SJSA1 (cell line): ENCODE measurements around the gene CD2AP. TPM values are rescaled to one million over a fixed set of nuclear protein-coding genes. Genes with fewer than 3 reads are reported as not detected.

Experiments used
- DNase-seq, 2 experiments: peaks; one replicate each; pipeline ENCODE4 v3.0.0-alpha.2; 2015 to 2020; ENCODE audit warnings: low spot score in 2 of 2, low read depth in 1 of 2
- H3K27ac ChIP-seq: fragments of 250-450 bp; sonication (Bioruptor Pico); 2 replicates; pipeline ENCODE4 v1.5.1; 2020; ENCODE audit warnings: mild to moderate bottlenecking, moderate library complexity
- H3K27me3 ChIP-seq: fragments of 250-450 bp; sonication (Bioruptor Pico); replicated peaks from 2 replicates; pipeline ENCODE4 v1.5.1; 2020; ENCODE audit warnings: mild to moderate bottlenecking, moderate library complexity
- H3K36me3 ChIP-seq: fragments of 250-450 bp; sonication (Bioruptor Pico); 2 replicates; pipeline ENCODE4 v1.5.1; 2020; ENCODE audit warnings: mild to moderate bottlenecking
- H3K4me1 ChIP-seq: fragments of 250-450 bp; sonication (Bioruptor Pico); replicated peaks from 2 replicates; pipeline ENCODE4 v1.6.1; 2021; ENCODE audit warnings: mild to moderate bottlenecking
- H3K4me3 ChIP-seq: fragments of 250-450 bp; sonication (Bioruptor Pico); 2 replicates; pipeline ENCODE4 v1.5.1; 2020; ENCODE audit warnings: mild to moderate bottlenecking
- H3K9me3 ChIP-seq: fragments of 250-450 bp; sonication (Bioruptor Pico); replicated peaks from 2 replicates; pipeline ENCODE4 v1.5.1; 2020; ENCODE audit warnings: mild to moderate bottlenecking
- total RNA-seq: library from RNA; depleted of rRNA; stranded (reverse); fragments of >200 nt; shearing (Covaris generic); gene quantifications from 2 replicates; pipeline ENCODE4 v1.2.3, GENCODE V29; 2014; rRNA removed

The CD2AP gene
- total RNA-seq, 1 experiment from 2014 or later, result 28.9 TPM

DNA sequence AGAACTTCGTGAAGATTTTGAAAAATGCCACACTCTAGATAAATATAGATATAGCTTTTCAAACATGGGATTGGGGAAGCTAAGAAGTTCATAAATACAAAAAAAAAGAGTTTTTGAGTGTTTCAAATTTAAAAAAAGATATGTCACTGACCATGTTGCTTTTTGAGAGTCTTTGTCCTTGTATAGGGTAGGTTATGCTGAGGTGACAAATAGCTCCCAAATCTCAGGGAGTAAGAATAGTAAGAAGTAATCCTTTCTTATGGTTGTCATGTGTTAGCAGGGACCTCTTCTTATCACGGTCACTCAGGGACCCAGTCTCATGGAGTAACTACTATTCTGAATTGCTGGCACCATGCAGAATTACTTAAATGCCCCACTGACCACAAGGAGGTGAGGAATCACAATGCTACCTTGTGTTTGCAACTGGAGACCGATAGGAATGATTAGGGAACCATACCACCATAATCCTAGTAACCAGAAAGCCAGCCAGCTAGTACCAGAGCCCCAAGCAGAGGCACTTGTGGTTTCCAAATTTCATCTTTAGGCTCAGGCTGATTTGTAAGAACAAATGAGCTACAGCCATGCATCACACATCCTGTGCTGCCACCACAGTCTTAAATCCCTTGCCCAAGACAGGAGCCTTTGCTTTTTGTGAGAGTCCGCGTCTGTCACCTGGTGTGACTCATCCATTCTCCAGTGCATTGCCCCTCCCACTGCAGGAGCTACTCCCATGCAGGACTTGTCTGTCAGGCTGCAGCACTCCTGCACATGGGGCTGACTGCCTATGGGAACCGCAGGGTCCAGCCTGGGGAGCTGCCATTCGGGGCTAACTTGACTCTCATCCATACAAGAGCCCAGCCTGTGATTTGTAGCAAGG, 178.4 kb downstream of the CD2AP start:
- Histone ChIP-seq H3K27me3 (no peaks in the 10 kb centered on the region), H3K4me3 (no peak overlapping the region), H3K36me3 (no peaks in the 10 kb centered on the region), H3K27ac (no peak overlapping the region), H3K9me3 (no peaks in the 10 kb centered on the region), H3K4me1 (no peaks in the 10 kb centered on the region)
- DNase-seq, result peak; percentile 7 to 45

DNA sequence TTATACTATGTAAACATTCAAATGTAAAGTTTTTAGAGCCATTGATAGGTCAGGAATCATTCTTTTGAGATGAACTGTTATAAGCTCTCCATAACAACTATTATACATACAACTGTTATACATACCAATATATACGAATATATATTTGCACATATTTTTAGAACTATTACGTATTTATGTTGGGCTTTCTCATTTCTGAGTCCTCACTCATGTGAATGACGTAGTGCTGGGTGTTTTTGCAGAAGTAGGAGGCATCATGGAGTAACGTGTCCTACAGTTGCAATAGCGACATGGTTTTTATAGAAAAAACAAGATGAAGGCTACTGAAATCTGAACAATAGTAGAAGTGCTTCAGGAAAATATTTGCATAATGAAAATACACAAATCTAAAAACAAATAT, 184.4 kb downstream of the CD2AP start:
- Histone ChIP-seq H3K9me3 (no peaks in the 10 kb centered on the region), H3K4me3 (no peak overlapping the region), H3K36me3 (no peaks in the 10 kb centered on the region), H3K27ac (no peak overlapping the region), H3K4me1 (no peaks in the 10 kb centered on the region), H3K27me3 (no peaks in the 10 kb centered on the region)
- no peak for DNase-seq

DNA sequence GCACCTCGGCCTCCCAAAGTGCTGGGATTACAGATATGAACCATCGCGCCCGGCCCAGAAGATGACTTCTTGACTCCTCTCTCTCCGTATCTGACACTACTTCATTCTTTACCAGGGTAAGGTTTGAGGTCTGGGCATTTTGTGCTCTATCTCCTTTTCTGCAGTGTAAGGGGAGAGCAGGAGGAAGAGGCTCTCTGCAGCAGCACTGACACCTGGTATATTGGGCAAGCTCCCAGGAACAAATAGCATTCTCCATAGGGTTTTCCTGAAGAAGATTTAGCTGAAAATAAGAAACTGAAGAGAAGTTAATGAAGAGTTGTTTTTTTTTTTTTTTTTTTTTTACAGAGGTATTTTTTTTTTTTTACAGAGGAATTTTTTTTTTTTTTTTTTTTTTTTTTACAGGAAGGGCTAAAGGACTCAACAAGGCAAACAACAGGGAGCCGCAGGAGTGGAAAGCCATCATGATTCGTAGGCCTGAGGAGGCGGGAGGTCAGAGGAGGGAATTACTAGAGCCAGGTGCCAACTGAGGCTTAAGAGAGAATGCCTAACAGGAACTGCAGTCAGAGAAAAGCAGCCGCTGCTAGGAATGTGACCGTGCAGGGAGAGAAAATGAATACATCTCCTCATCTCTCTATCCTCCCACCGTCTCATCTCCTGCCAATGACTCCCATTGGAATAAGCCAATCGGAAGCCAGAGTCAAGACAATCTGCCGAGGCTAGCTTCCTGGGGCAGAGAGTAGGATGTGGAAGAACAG, 186.1 kb downstream of the CD2AP start:
- no peaks in the 10 kb centered on the region for H3K27me3 ChIP-seq
- no peak overlapping the region for H3K27ac ChIP-seq
- no peaks in the 10 kb centered on the region for H3K9me3 ChIP-seq
- DNase-seq, result no peak
- no peak overlapping the region for H3K4me3 ChIP-seq
- no peaks in the 10 kb centered on the region for H3K4me1 ChIP-seq
- no peaks in the 10 kb centered on the region for H3K36me3 ChIP-seq

DNA sequence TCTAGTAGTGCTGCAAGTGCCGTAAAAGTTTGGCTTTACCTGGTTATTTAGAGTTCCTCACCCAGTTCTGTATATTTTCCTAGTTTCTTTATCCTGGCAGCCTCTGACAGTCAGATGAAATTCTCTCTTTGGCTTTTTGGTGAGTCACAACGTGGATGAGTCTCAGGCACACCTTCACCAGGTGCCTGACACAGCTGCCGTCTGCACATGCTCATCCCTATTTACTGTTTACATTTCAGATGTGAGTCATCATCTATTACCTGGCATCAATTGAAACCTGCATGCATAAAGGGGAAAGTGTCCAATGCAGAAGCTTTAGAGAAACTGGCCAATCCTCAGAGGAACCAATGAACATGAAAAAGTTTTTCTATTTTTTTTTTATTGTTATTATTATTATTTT, 187.5 kb downstream of the CD2AP start:
- H3K36me3 ChIP-seq, result no peaks in the 10 kb centered on the region
- no peak overlapping the region for H3K4me3 ChIP-seq
- no peak for DNase-seq
- no peaks in the 10 kb centered on the region for H3K4me1 ChIP-seq
- H3K9me3 ChIP-seq, result no peaks in the 10 kb centered on the region
- no peaks in the 10 kb centered on the region for H3K27me3 ChIP-seq
- no peak overlapping the region for H3K27ac ChIP-seq

DNA sequence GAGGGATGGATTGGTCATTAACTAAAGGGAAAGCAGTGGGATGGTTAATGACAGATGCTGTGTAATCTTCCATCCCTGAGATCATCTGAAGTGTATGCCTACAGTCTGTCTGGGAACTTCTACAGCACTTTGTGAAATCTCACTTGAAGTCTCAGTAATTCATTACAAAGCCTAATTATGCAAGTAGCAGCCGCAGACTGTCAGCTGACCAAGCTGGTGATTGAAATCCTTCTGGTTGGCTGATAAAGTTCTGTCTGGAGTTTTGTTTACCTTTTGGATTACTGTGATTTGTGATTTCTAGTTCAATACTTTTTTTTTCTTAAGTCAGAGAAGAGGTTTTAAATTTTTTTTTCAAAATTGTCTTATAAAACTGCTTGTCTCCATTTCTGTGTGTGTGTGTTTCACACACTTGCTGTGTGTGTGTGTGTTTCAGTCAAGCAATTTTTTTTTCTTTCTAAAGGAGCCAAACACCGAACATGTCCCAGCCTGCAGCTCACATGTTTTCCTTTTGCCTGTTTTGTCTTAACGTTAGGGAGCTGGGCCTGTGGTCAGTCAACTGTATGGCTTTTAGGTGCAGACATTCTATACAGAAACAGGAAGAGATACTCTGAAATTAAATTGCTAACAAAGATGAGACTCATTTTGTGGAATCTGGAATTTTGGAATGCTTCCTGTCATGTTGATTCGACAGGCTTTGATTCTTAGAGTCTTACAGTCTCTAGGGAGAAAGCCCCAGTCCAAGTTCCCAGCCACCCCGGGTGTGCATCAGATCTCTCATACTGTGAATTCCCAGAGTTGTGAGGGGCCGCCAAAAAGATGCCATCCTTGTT, 192.3 kb downstream of the CD2AP start:
- Histone ChIP-seq H3K4me3 (no peak overlapping the region), H3K4me1 (no peaks in the 10 kb centered on the region), H3K27ac (no peak overlapping the region), H3K9me3 (no peaks in the 10 kb centered on the region), H3K27me3 (no peaks in the 10 kb centered on the region), H3K36me3 (no peaks in the 10 kb centered on the region)
- no peak for DNase-seq

DNA sequence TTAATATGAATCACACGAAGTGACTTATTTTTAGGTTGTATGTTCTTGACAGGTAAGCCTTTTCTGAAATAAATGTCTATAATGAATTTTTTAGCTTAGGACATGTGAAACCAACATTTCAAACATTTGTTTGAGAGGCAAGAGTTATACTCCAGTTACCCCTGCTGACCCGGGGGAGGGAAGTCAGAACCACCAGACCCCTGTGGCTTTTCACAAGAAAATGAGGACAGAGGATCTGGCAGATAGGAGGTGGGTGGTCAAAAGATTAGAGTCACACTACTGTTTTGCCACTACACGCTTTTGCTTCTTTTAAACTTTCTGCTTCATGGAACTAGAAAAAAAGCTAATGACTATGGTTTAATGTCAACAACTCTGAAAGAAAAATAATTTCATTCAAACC, 193.3 kb downstream of the CD2AP start:
- no peak for DNase-seq
- no peaks in the 10 kb centered on the region for H3K9me3 ChIP-seq
- no peak overlapping the region for H3K27ac ChIP-seq
- no peaks in the 10 kb centered on the region for H3K36me3 ChIP-seq
- H3K27me3 ChIP-seq, result no peaks in the 10 kb centered on the region
- H3K4me1 ChIP-seq, result no peaks in the 10 kb centered on the region
- no peak overlapping the region for H3K4me3 ChIP-seq

DNA sequence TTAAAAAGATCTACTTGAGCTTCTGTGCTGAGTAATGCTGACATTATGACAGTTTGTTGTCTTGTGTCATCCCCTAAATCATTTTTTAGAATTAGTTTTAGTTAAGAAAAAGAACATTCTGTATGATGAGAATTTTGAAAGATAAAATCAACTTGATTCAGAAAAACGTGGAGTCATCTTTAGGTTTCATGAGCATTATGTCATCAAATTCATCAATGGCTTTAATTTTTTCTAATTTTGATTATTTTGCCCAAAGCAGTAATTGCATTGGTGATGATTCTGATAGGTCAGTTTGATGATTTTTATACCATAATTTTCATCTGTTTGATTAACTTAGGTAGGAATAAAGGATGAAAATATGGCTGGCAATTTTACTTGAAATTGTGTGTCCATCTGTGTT, 194.2 kb downstream of the CD2AP start:
- Histone ChIP-seq H3K27ac (no peak overlapping the region), H3K4me1 (no peaks in the 10 kb centered on the region), H3K36me3 (no peaks in the 10 kb centered on the region), H3K9me3 (no peaks in the 10 kb centered on the region), H3K27me3 (no peaks in the 10 kb centered on the region), H3K4me3 (no peak overlapping the region)
- DNase-seq, result no peak

DNA sequence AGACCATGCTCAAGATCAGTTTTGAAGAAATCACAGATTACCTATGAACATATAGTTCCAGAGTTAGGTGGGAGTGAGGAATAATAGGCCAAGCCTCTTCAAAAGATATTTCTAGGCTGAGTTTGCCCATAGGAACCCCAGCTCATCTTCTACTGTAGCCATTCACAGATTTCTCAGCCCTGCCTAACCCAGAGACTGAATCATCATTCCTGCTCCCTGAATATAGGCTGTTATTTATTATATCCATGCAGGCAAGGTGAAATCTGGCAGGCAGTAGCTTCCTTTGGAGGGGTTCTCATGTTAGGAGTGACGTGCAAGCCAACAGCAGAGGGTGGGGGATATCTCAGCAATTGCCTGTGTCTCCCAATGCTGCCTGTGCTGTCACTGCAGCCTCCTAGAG, 195.2 kb downstream of the CD2AP start:
- Histone ChIP-seq H3K36me3 (no peaks in the 10 kb centered on the region), H3K27me3 (no peaks in the 10 kb centered on the region), H3K9me3 (no peaks in the 10 kb centered on the region), H3K27ac (no peak overlapping the region), H3K4me3 (no peak overlapping the region), H3K4me1 (no peaks in the 10 kb centered on the region)
- DNase-seq, result no peak

DNA sequence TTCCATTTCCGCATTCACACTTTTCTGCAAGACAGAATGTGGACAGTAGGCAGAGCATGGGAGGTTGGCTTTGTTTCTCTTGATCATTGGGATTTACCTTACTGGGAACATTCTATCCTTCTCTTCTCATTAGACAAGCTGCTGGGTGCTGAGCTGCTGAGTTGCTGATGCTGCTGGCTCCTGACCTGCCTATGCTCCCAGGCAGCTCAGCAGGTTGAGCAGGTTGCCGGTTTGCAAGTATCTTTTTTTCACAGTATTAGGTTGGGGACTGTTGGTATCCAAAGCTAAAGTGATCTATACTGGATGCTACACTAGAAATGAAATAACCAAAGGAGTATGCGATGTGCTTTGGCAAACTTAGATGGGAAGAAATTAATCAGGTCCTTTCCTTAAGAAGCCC, 197.1 kb downstream of the CD2AP start:
- H3K27me3 ChIP-seq, result no peaks in the 10 kb centered on the region
- no peak for DNase-seq
- H3K36me3 ChIP-seq, result no peaks in the 10 kb centered on the region
- H3K4me3 ChIP-seq, result no peak overlapping the region
- no peak overlapping the region for H3K27ac ChIP-seq
- H3K4me1 ChIP-seq, result no peaks in the 10 kb centered on the region
- H3K9me3 ChIP-seq, result no peaks in the 10 kb centered on the region

Other genes with a start within 250 kb of the CD2AP start
- 0.31 and 0.68 TPM in 2 replicates for gene TNFRSF21, start 167.9 kb upstream of the CD2AP start, total RNA-seq
- gene ADGRF4, start 220.8 kb downstream of the CD2AP start, total RNA-seq, result not detected in 2 replicates